Fibroblast of lung (primary cell): ENCODE results near the gene RNF133. TPM values are rescaled to one million over a fixed set of nuclear protein-coding genes. Genes with fewer than 3 reads are reported as not detected.

Source experiments
- DNase-seq, 2 donors: peaks; one replicate each; pipeline versions ENCODE4 v3.0.0 to v3.0.0-alpha.2; 2010; ENCODE audit warnings: low read depth in 2 of 2
- H2AFZ ChIP-seq: 2 replicates; pipeline ENCODE4 v1.5.1; 2012; ENCODE audit warnings: low read length, control low read depth, inconsistent platforms
- H3K27ac ChIP-seq: 2 replicates; pipeline ENCODE4 v1.5.1; 2011; ENCODE audit warnings: low read length, control low read depth; ENCODE audit not compliant: insufficient read depth
- H3K27me3 ChIP-seq: 2 replicates; pipeline ENCODE4 v1.5.1; 2011; ENCODE audit warnings: mild to moderate bottlenecking, low read length; ENCODE audit not compliant: control insufficient read depth, insufficient read depth
- H3K36me3 ChIP-seq: 2 replicates; pipeline ENCODE4 v1.5.1; 2011; ENCODE audit warnings: low read length; ENCODE audit not compliant: control insufficient read depth, insufficient read depth
- H3K4me1 ChIP-seq: 2 replicates; pipeline ENCODE4 v1.5.1; 2011; ENCODE audit warnings: low read length; ENCODE audit not compliant: control insufficient read depth, insufficient read depth; ENCODE audit errors: extremely low read depth
- H3K4me2 ChIP-seq: 2 replicates; pipeline ENCODE4 v1.5.1; 2011; ENCODE audit warnings: low read length, control low read depth; ENCODE audit not compliant: insufficient read depth; ENCODE audit errors: extremely low read depth
- H3K4me3 ChIP-seq, 4 experiments: fragments of 200-600 bp in 1 of 4; sonication (generic) in 1 of 4; replicated peaks in 1 of 4; 2 replicates each; pipeline ENCODE4 v1.5.1; 2011 to 2016; ENCODE audit warnings: low read length in 4 of 4, low read depth in 3 of 4, mild to moderate bottlenecking in 3 of 4, control low read depth in 2 of 4, inconsistent platforms in 1 of 4, mixed read lengths in 1 of 4; ENCODE audit not compliant: insufficient read depth in 1 of 4; ENCODE audit errors: control extremely low read depth in 1 of 4
- H3K79me2 ChIP-seq: 2 replicates; pipeline ENCODE4 v1.5.1; 2012; ENCODE audit warnings: mild to moderate bottlenecking, low read length, inconsistent platforms; ENCODE audit not compliant: control insufficient read depth, insufficient read depth
- H3K9ac ChIP-seq: 2 replicates; pipeline ENCODE4 v1.5.1; 2011; ENCODE audit warnings: mild to moderate bottlenecking, low read length, control low read depth; ENCODE audit not compliant: insufficient read depth
- H3K9me3 ChIP-seq: 2 replicates; pipeline ENCODE4 v1.5.1; 2012; ENCODE audit warnings: low read depth, low read length; ENCODE audit not compliant: control insufficient read depth, insufficient read depth
- H4K20me1 ChIP-seq: 2 replicates; pipeline ENCODE4 v1.5.1; 2011; ENCODE audit warnings: low read length; ENCODE audit not compliant: control insufficient read depth, insufficient read depth; ENCODE audit errors: extremely low read depth
- CTCF ChIP-seq, 2 donors: IDR thresholded peaks in 1 of 2; conservative IDR thresholded peaks in 1 of 2; 1 replicate in 1 of 2; 2 replicates in 1 of 2; pipeline ENCODE4 v1.5.1; 2011 to 2012; ENCODE audit warnings: low read length in 2 of 2, control low read depth in 1 of 2, inconsistent platforms in 1 of 2, low read depth in 1 of 2, mild to moderate bottlenecking in 1 of 2
- EZH2 ChIP-seq: IDR thresholded peaks from 2 replicates; pipeline ENCODE4 v1.5.1; 2012; ENCODE audit warnings: low read length, control low read depth, mild to moderate bottlenecking; ENCODE audit errors: missing control alignments
- polyA plus RNA-seq, 2 donors: library from polyadenylated mRNA; depleted of rRNA in 1 of 2; stranded (reverse) in 1 of 2; unstranded in 1 of 2; fragments of >200 nt; gene quantifications; 2 replicates each; pipeline ENCODE4 v1.2.1, GENCODE V29; 2011 to 2012; ENCODE audit warnings: missing spikeins in 1 of 2
- total RNA-seq: library from RNA; depleted of rRNA; stranded (reverse); fragments of >200 nt; gene quantifications from 2 replicates; pipeline ENCODE4 v1.2.1, GENCODE V29; 2014

Gene RNF133
- total and polyA plus RNA-seq, 2 donors (not counting 1 experiment from before 2014, with no cell fraction given) = 0.07 to 0.50 TPM

GRCh38 chr7:122715183-122715582 lies 16.3 kb upstream of the RNF133 start:
- no peak for DNase-seq
- Histone ChIP-seq H3K4me1 (no peaks in the 10 kb centered on the region), H3K79me2 (no peaks in the 10 kb centered on the region), H3K4me3 (no peak overlapping the region), H3K9ac (no peak overlapping the region), H2AFZ (no peak overlapping the region), H4K20me1 (no peaks in the 10 kb centered on the region), H3K9me3 (no peaks in the 10 kb centered on the region), H3K27ac (no peak overlapping the region), H3K27me3 (no peaks in the 10 kb centered on the region), H3K36me3 (no peaks in the 10 kb centered on the region), H3K4me2 (no peak overlapping the region)
- no peak for TF ChIP-seq EZH2
- TF ChIP-seq CTCF (conservative IDR thresholded peaks at IDR 0.05 in 1 of 2, IDR thresholded peaks at IDR 0.05 in 1 of 2; ENCODE audit: low read depth in 1 of 2, low read length in 2 of 2) = no peak

GRCh38 chr7:122710916-122711315 lies 12.0 kb upstream of the RNF133 start:
- Histone ChIP-seq H3K9me3 (no peaks in the 10 kb centered on the region), H3K4me1 (no peaks in the 10 kb centered on the region), H3K79me2 (no peaks in the 10 kb centered on the region), H3K27me3 (no peaks in the 10 kb centered on the region), H4K20me1 (no peaks in the 10 kb centered on the region), H3K9ac (no peak overlapping the region), H3K4me2 (no peak overlapping the region), H3K27ac (no peak overlapping the region), H2AFZ (no peak overlapping the region), H3K4me3 (no peak overlapping the region), H3K36me3 (no peaks in the 10 kb centered on the region)
- no peak for TF ChIP-seq EZH2
- TF ChIP-seq CTCF (conservative IDR thresholded peaks at IDR 0.05 in 1 of 2, IDR thresholded peaks at IDR 0.05 in 1 of 2; ENCODE audit: low read depth in 1 of 2, low read length in 2 of 2) = no peak
- no peak for DNase-seq

- no peaks in the 10 kb centered on the region for H3K4me1 ChIP-seq
- no peak overlapping the region for H2AFZ ChIP-seq
- no peaks in the 10 kb centered on the region for H3K9me3 ChIP-seq
- H3K4me3 ChIP-seq = no peak overlapping the region
- DNase-seq = no peak
- TF ChIP-seq CTCF (conservative IDR thresholded peaks at IDR 0.05 in 1 of 2, IDR thresholded peaks at IDR 0.05 in 1 of 2; ENCODE audit: low read depth in 1 of 2, low read length in 2 of 2) (no peak), EZH2 (no peak)
- no peak overlapping the region for H3K9ac ChIP-seq
- H3K36me3 ChIP-seq = no peaks in the 10 kb centered on the region
- no peaks in the 10 kb centered on the region for H3K79me2 ChIP-seq
- no peaks in the 10 kb centered on the region for H4K20me1 ChIP-seq
- no peak overlapping the region for H3K4me2 ChIP-seq
- H3K27me3 ChIP-seq = no peaks in the 10 kb centered on the region
- no peak overlapping the region for H3K27ac ChIP-seq
Observed at GRCh38 chr7:122709930-122710646, 11.2 kb upstream of the RNF133 start.
